GM12891 (cell line): ENCODE results near the gene SLC35A3.

ENCODE experiments used
- PAX5 ChIP-seq: IDR thresholded peaks from 2 replicates; pipeline ENCODE4 v1.6.1; 2011; ENCODE audit warnings: low read length, moderate library complexity, mild to moderate bottlenecking; ENCODE audit not compliant: insufficient read depth, severe bottlenecking
- POLR2A ChIP-seq: IDR thresholded peaks from 2 replicates; pipeline ENCODE4 v1.6.1; 2011; ENCODE audit warnings: low read depth, low read length, control low read depth
- POLR2AphosphoS5 ChIP-seq: IDR thresholded peaks from 2 replicates; pipeline ENCODE4 v1.6.1; 2011; ENCODE audit warnings: low read depth, low read length, control low read depth
- POU2F2 ChIP-seq: IDR thresholded peaks from 2 replicates; pipeline ENCODE4 v1.6.1; 2011; ENCODE audit warnings: low read depth, mild to moderate bottlenecking, control low read depth, low read length, moderate library complexity
- SPI1 ChIP-seq: IDR thresholded peaks from 2 replicates; pipeline ENCODE4 v1.6.1; 2011; ENCODE audit warnings: low read depth, low read length, control low read depth
- TAF1 ChIP-seq: IDR thresholded peaks from 2 replicates; pipeline ENCODE4 v1.6.1; 2011; ENCODE audit warnings: low read depth, low read length, control low read depth

DNA sequence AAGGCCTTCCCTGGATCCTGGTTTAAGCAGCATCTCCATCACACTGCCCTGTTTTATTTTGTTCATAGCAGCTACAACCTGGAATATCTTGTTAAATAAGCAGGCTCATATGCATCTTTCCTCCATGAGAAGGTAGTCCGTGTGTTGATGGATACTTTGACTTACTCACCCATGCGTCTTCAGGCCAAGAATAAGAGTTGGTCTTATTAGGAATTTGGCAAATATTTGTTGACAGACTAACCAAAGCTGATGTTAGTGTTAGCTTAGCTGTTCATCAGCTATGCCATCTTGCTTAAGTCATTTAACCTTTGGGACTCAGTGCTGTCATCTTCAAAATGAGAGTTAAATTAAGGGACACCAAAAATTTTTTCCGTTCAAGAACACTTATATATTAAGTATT lies 103.7 kb downstream of the SLC35A3 start:
- no peak for TF ChIP-seq POLR2AphosphoS5
- no peak for TF ChIP-seq POLR2A
- no peak for TF ChIP-seq TAF1
- no peak for TF ChIP-seq POU2F2
- no peak for TF ChIP-seq SPI1
- TF ChIP-seq PAX5 = no peak
